SJSA1 (cell line): Measurements from ENCODE around the gene RDH12. TPM values are rescaled to one million over a fixed set of nuclear protein-coding genes. Genes with fewer than 3 reads are reported as not detected.

Experiments used
- DNase-seq, 2 experiments: peaks; one replicate each; pipeline ENCODE4 v3.0.0-alpha.2; 2015 to 2020; ENCODE audit warnings: low spot score in 2 of 2, low read depth in 1 of 2
- H3K27ac ChIP-seq: fragments of 250-450 bp; sonication (Bioruptor Pico); 2 replicates; pipeline ENCODE4 v1.5.1; 2020; ENCODE audit warnings: mild to moderate bottlenecking, moderate library complexity
- H3K27me3 ChIP-seq: fragments of 250-450 bp; sonication (Bioruptor Pico); replicated peaks from 2 replicates; pipeline ENCODE4 v1.5.1; 2020; ENCODE audit warnings: mild to moderate bottlenecking, moderate library complexity
- H3K36me3 ChIP-seq: fragments of 250-450 bp; sonication (Bioruptor Pico); 2 replicates; pipeline ENCODE4 v1.5.1; 2020; ENCODE audit warnings: mild to moderate bottlenecking
- H3K4me1 ChIP-seq: fragments of 250-450 bp; sonication (Bioruptor Pico); replicated peaks from 2 replicates; pipeline ENCODE4 v1.6.1; 2021; ENCODE audit warnings: mild to moderate bottlenecking
- H3K4me3 ChIP-seq: fragments of 250-450 bp; sonication (Bioruptor Pico); 2 replicates; pipeline ENCODE4 v1.5.1; 2020; ENCODE audit warnings: mild to moderate bottlenecking
- H3K9me3 ChIP-seq: fragments of 250-450 bp; sonication (Bioruptor Pico); replicated peaks from 2 replicates; pipeline ENCODE4 v1.5.1; 2020; ENCODE audit warnings: mild to moderate bottlenecking
- total RNA-seq: library from RNA; depleted of rRNA; stranded (reverse); fragments of >200 nt; shearing (Covaris generic); gene quantifications from 2 replicates; pipeline ENCODE4 v1.2.3, GENCODE V29; 2014

Gene RDH12
- total RNA-seq, 1 experiment from 2014 or later: not detected

DNA sequence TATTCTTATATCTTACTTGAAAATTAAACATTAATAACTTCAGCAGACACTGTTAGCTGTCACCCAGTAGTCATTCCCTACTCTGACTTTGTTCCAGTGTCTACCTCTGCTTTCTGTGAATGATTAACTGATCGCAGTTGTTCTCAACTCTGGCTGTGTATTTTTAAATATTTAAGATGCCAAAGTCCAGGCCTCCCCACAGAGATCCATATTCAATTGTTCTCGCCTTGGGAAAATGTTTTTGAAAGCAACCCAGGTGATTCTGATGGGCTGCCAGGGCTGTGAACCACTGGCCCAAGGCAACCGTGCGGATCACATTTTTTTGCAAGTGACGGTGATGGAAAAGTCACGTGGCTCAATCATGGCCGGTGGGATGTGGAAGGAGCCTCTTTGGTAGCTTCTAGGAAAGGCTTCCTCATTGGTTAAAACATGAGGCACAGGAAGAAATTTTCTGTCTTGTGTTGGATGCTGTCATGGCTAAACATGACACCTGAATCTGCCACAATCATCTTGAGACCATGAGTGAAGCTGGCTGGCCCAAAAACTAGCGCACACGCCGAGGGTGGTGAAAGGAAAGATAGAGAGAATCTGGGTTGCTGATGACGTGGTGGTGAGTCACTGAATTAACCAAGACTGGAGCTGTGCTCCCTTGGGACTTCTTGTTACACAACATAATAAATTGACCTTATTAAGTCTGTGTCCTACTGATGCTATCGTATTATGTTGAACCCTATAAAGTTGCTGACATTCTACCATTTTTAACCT is 37.2 kb downstream of the RDH12 start:
- Histone ChIP-seq H3K4me1 (peaks cover 9% of the 10 kb centered on the region; the same call in 1 of the 2 replicates), H3K4me3 (no peak overlapping the region), H3K9me3 (no peaks in the 10 kb centered on the region), H3K27me3 (no peaks in the 10 kb centered on the region), H3K27ac (no peak overlapping the region), H3K36me3 (no peaks in the 10 kb centered on the region)
- peak; percentile 37 to 65 for DNase-seq

DNA sequence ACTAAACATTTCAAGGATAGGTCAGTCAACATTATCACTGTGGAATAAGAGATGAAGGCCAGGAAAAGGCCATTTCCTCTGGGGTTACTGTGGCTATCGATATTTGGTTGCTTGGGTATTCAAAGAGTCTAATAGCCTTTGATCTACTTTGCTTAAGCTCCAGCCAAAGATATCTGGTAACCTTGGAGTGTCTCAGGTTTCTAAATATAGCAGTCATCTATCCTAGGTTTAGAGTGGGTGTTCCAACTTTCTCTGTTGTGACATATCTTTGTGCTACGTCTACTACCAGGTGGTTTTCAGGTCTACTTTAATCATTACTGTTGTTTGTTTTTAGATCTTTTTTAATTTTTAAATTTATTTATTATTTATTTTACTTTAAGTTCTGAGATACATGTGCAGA is 42.4 kb downstream of the RDH12 start:
- H3K36me3 ChIP-seq: no peaks in the 10 kb centered on the region

DNA sequence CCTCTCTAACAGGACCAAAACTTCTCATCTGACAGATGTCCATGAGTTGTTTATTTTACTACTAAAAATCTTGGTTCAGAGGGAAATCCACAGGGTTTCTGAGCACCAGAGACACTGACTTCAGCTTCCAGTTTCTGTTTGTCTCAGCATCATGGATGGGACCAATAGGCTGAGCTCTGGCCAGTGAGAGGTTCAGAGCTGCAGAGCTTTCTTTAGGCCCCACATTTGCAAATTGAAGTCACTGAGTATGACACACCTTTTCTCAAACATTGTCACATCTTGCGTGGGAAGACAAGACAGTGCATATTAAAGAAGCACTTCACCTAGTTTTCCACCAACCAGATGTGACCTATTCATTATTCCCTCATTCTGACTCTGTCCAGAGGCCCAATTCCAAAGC is 45.2 kb downstream of the RDH12 start:
- DNase-seq: no peak
- no peak overlapping the region for H3K27ac ChIP-seq
- H3K27me3 ChIP-seq: no peaks in the 10 kb centered on the region
- no peaks in the 10 kb centered on the region for H3K4me1 ChIP-seq
- no peak overlapping the region for H3K4me3 ChIP-seq
- H3K9me3 ChIP-seq: no peaks in the 10 kb centered on the region
- H3K36me3 ChIP-seq: peaks cover 7% of the 10 kb centered on the region; the same call in 1 of the 2 replicates

More for the DNA sequence above, 42.4 kb downstream of the RDH12 start:
- Histone ChIP-seq H3K4me3 (no peak overlapping the region), H3K27ac (no peak overlapping the region), H3K27me3 (no peaks in the 10 kb centered on the region), H3K9me3 (no peaks in the 10 kb centered on the region), H3K4me1 (peaks cover 5% of the 10 kb centered on the region; the same call in 1 of the 2 replicates)
- no peak for DNase-seq

DNA sequence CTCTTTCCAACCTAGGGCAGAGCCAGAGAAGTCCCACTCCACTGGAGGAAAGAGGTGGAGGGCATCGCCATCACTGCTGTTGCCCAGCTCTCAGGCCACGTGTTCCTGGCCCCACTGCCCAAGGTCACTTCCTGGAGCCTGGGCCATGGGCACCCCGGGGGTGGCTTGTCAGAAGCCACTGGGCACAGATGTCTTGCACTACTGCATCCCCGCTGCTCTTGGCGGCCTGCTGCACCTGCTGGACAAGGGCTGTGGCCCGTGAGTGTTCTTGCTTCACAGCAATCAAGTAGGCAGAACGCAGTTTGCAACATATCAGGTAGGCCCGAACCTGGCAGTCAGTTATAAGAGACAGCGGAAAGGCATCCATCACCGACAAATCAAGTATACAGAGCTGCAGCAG is 46.6 kb downstream of the RDH12 start:
- Histone ChIP-seq H3K4me3 (no peak overlapping the region), H3K27me3 (no peaks in the 10 kb centered on the region), H3K9me3 (no peaks in the 10 kb centered on the region), H3K27ac (no peak overlapping the region), H3K4me1 (no peaks in the 10 kb centered on the region), H3K36me3 (peaks cover 12% of the 10 kb centered on the region)
- DNase-seq: no peak

DNA sequence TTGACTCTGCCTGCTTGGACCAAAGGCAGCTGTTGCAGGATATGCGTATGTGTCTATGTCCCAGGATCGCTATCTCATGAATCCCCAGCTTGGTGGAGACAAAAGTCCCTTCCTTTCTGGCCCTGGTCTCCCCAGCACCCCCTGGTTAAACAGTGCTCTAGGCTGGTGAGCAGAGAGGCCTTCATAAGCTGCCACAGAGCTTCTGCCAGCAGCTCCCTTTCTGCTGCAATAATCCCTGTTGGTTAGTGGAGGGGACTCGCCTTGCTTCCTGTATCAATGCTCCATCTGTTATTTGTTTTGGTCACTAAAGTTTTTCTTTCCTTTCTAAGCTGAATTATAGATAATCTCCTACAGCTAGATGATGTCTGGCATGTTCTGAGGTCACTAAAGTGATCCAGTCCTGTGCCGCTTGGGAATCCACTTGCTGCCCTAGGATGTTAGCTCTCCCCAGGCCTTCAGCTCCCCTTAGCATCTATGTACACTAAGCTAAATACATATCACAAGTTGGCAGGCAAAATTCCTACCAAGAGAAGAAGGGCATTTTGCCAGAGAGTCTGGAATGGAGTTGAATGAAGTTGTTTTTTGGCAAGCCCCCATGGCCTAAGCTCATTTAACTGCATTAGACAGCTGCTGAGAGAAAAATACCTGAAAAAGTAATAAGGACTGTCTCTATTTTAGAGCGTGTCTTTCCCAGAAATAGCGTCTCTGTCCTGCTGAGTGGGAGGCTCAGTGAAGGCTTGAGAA is 47.8 kb downstream of the RDH12 start:
- Histone ChIP-seq H3K4me3 (no peak overlapping the region), H3K9me3 (no peaks in the 10 kb centered on the region), H3K36me3 (peaks cover 20% of the 10 kb centered on the region), H3K27me3 (no peaks in the 10 kb centered on the region), H3K27ac (no peak overlapping the region), H3K4me1 (no peaks in the 10 kb centered on the region)
- no peak for DNase-seq

DNA sequence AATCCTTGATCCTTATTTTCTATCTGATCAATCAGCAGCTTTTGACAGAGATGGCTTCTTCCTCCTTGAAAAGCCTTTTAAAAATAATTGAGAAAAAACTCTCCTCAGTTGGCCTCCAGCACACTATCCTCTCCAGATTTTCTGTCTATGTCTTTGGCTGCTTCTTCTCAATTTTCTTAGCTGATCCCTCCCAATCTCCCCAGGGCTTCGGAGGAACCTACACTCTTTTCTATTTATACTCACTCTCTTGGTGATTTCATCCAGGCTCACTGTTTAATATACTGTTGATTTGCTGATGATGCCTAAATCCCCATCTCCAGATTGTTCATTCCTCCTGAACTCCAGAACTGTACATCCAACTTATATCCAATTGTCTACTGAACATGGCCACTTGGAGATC is 54.8 kb downstream of the RDH12 start:
- no peak overlapping the region for H3K4me3 ChIP-seq
- no peak for DNase-seq
- H3K36me3 ChIP-seq: peaks cover 21% of the 10 kb centered on the region
- no peak overlapping the region for H3K27ac ChIP-seq
- no peaks in the 10 kb centered on the region for H3K9me3 ChIP-seq
- no peaks in the 10 kb centered on the region for H3K27me3 ChIP-seq
- H3K4me1 ChIP-seq: no peaks in the 10 kb centered on the region

DNA sequence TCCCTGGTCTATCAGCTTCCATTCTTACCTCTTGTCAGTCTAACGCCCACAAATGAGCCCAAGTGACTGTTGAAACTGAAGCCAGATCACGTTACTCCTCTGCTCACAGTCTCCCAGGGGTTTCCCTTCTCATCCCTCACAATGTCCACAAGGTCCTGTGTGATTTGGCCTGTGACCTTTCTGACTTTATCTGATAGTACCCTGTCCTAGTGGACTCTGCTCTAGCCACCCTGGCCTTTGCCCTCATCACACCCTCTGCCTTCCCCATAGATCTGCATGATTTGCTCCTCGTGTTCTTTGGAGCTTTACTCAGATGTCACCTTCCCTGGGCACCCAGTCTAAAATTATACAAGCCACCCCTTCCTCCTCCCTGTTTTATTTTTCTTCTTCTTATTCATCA is 55.5 kb downstream of the RDH12 start:
- H3K4me1 ChIP-seq: no peaks in the 10 kb centered on the region
- no peak overlapping the region for H3K27ac ChIP-seq
- DNase-seq: no peak
- H3K4me3 ChIP-seq: no peak overlapping the region
- peaks cover 23% of the 10 kb centered on the region for H3K36me3 ChIP-seq
- H3K27me3 ChIP-seq: no peaks in the 10 kb centered on the region
- no peaks in the 10 kb centered on the region for H3K9me3 ChIP-seq

DNA sequence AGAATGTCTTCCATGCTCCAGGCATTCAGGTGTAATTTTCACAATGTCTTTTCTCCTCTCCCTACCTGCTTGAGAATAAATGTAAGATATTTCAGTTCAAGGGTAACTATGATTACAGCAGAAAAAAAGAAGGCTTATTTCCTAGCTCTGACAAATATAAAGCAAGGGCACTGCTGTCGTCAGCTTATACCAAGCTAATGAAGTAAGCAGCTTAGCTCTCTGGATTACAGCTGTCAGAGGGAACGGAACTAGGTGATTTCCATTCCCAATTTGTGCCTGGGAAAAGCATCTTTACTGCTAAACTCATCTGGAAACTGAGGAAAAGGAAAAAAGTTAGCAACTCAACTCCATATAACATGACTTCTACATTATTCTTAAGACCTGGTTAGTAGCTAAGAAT is 58.2 kb downstream of the RDH12 start:
- peaks cover 29% of the 10 kb centered on the region for H3K36me3 ChIP-seq
- no peak overlapping the region for H3K27ac ChIP-seq
- H3K27me3 ChIP-seq: no peaks in the 10 kb centered on the region
- no peaks in the 10 kb centered on the region for H3K4me1 ChIP-seq
- H3K9me3 ChIP-seq: no peaks in the 10 kb centered on the region
- no peak overlapping the region for H3K4me3 ChIP-seq
- DNase-seq: no peak

DNA sequence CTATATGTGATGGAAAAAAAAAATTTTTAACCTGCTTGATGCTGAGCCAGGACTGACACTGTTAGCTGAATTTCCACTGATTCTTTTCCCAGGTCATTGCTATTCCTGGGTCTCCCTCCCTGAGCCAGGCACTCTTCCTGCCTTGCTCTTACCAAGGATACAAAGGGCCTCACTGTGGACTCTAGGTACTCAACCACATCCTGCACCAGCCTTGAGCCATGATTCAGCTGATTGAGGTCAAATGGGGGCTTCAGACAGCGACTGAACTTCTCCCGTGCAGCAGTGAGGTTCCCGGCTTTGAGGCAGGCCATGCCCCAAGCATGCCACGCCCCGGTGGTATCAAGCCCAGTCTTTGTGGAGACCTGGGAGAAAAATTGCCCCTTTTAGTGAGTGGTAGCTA is 60.4 kb downstream of the RDH12 start:
- DNase-seq: no peak
- Histone ChIP-seq H3K27me3 (no peaks in the 10 kb centered on the region), H3K4me3 (no peak overlapping the region)

DNA sequence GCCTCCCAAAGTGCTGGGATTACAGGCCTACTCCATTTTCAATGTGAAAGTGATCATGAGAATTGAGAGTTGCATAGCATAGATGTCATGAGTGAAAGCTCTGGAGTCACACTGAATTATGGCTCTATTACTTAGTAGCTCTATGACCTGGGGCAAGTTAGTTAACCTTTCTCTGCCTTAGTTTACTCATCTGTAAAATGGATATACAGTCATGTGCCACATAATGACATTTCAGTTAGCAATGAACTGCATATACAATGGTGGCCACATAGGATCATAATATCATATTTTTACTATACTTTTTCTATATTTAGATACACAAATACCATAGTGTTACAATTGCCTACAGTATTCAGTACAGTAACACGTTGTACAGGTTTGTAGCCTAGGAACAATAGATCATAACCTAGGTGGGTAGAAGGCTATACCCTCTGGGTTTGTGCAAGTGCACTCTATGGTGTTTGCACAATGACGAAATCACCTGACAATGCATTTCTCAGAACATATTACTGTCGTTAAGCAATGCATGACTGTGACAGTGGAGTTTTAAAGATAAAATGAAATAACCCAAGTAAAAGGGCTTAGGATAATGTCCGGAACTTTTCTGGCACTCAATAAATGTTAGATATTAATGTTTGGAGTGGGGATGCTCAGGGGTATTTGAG is 61.6 kb downstream of the RDH12 start:
- Histone ChIP-seq H3K27me3 (no peaks in the 10 kb centered on the region), H3K9me3 (no peaks in the 10 kb centered on the region), H3K4me3 (no peak overlapping the region), H3K27ac (no peak overlapping the region), H3K4me1 (no peaks in the 10 kb centered on the region), H3K36me3 (peaks cover 46% of the 10 kb centered on the region)
- DNase-seq: no peak

More for the DNA sequence above, 60.4 kb downstream of the RDH12 start:
- Histone ChIP-seq H3K36me3 (peaks cover 39% of the 10 kb centered on the region), H3K4me1 (no peaks in the 10 kb centered on the region), H3K9me3 (no peaks in the 10 kb centered on the region), H3K27ac (no peak overlapping the region)

DNA sequence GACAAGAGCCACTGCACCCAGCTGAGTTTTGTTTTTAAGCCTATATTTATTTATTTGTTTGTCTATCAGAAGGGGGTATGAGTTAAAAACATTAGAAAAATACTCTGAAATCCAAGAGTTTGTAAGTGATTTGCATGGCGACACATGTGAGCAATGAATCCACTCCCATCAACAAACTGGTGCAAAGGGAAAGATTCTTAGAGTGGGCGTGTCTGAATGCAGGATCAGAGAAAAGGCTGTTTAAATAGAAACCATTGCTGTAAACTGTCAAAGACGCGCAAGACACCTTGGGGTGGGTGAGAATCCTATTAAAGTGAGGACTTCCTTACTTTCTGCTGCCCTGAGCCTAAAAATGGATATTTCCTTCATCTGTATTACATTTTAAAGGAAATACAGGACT is 62.8 kb downstream of the RDH12 start:
- Histone ChIP-seq H3K4me1 (no peaks in the 10 kb centered on the region), H3K27me3 (no peaks in the 10 kb centered on the region), H3K4me3 (no peak overlapping the region), H3K9me3 (no peaks in the 10 kb centered on the region), H3K27ac (no peak overlapping the region), H3K36me3 (peaks cover 57% of the 10 kb centered on the region)
- no peak for DNase-seq

DNA sequence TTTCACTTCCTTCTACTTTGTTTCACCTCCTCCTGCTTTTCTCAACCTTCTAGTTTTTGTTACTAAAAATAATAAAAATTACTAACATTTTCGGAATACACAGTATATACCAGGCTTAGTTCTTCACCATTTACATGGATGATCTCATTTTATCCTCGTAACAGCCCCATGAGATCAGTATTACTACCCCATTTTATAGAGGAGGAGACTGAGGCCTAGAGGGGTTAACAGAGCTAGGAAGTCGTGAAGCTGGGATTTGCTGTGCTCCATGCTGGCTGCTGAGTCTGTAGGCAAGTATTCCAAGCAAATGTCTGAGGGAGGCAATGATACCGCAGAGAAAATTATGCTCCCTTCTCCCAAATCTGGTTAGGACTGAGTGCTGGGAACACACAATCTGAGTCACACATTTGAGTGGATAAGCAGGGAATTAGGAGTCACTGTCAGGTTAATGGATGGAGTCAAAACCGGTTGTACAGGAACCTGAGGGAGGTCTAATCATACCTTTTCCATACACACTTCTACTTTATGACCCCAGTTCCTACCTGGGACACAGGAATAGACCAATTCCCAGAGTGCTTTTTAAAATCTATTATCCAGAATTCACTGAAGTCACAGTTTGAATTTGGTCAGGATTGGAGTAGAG is 63.6 kb downstream of the RDH12 start:
- Histone ChIP-seq H3K27ac (no peak overlapping the region), H3K4me1 (no peaks in the 10 kb centered on the region), H3K27me3 (no peaks in the 10 kb centered on the region), H3K36me3 (peaks cover 59% of the 10 kb centered on the region), H3K9me3 (no peaks in the 10 kb centered on the region), H3K4me3 (no peak overlapping the region)
- no peak for DNase-seq

DNA sequence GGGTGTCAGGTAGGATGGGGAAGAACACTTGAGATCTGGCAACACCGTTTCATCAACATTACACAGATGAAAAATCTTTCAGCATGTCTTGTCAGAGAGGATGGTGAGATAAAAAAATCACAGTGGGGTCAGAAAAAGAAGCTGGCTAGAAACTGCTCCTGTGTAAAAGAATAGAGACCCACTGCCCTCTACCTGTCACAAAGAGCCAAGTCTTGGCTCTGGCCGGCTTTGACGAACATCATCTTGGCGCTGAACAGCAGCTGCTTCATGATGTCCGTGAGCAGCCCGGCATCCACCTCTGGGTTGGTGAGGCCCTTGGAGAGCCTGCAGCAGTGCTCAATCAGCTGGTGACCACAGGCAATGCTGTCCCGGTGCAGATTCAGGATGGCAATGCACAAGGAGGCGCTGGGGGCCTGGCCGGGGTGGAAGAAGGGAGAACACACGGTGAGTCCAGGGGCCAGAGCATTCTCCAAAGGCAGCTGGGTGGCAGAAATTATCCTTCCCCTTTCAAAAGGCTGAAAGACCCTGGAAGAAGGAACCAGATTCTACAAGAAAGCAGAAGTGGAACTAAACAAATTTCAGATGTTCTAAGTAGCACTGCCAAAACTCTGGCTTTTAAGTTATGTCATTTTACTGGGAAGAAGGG is 64.5 kb downstream of the RDH12 start:
- DNase-seq: no peak
- Histone ChIP-seq H3K4me1 (no peaks in the 10 kb centered on the region), H3K4me3 (no peak overlapping the region), H3K9me3 (no peaks in the 10 kb centered on the region), H3K27me3 (no peaks in the 10 kb centered on the region), H3K27ac (no peak overlapping the region), H3K36me3 (peaks cover 54% of the 10 kb centered on the region)
